ENCODE results near the gene RIMBP2. TPM values are rescaled to one million over a fixed set of nuclear protein-coding genes. Genes with fewer than 3 reads are reported as not detected.

RIMBP2 gene
- total RNA-seq, 1 experiment from 2014 or later, result not detected

GRCh38 chr12:130632642-130633041, 83.5 kb downstream of the RIMBP2 start:
- no peak for DNase-seq (ENCODE audit: low read depth)

- no peak for DNase-seq (ENCODE audit: low read depth)
These were observed 87.8 kb downstream of the RIMBP2 start for GRCh38 chr12:130628304-130628703.

GRCh38 chr12:130627175-130627574, 88.9 kb downstream of the RIMBP2 start:
- no peak for DNase-seq (ENCODE audit: low read depth)

- no peak for DNase-seq (ENCODE audit: low read depth)
These were observed 89.5 kb downstream of the RIMBP2 start for GRCh38 chr12:130626601-130627000.

GRCh38 chr12:130625201-130625600, 90.9 kb downstream of the RIMBP2 start:
- no peak for DNase-seq (ENCODE audit: low read depth)

- no peak for DNase-seq (ENCODE audit: low read depth)
These were observed 93.3 kb downstream of the RIMBP2 start for GRCh38 chr12:130622803-130623202.

- no peak for DNase-seq (ENCODE audit: low read depth)
These were observed 94.3 kb downstream of the RIMBP2 start for GRCh38 chr12:130621696-130622298.

GRCh38 chr12:130620756-130621155, 95.3 kb downstream of the RIMBP2 start:
- DNase-seq (ENCODE audit: low read depth), result no peak

- no peak for DNase-seq (ENCODE audit: low read depth)
These were observed 95.8 kb downstream of the RIMBP2 start for GRCh38 chr12:130620281-130620680.

- DNase-seq (ENCODE audit: low read depth), result no peak
These were observed 96.6 kb downstream of the RIMBP2 start for GRCh38 chr12:130619385-130620001.

- DNase-seq (ENCODE audit: low read depth), result no peak
These were observed 98.9 kb downstream of the RIMBP2 start for GRCh38 chr12:130617219-130617618.

- DNase-seq (ENCODE audit: low read depth), result no peak
These were observed 100.2 kb downstream of the RIMBP2 start for GRCh38 chr12:130615861-130616345.

GRCh38 chr12:130614530-130614905, 101.6 kb downstream of the RIMBP2 start:
- no peak for DNase-seq (ENCODE audit: low read depth)

- no peak for DNase-seq (ENCODE audit: low read depth)
These were observed 102.1 kb downstream of the RIMBP2 start for GRCh38 chr12:130613831-130614529.

- DNase-seq (ENCODE audit: low read depth), result no peak
These were observed 103.0 kb downstream of the RIMBP2 start for GRCh38 chr12:130613131-130613530.

- DNase-seq (ENCODE audit: low read depth), result no peak
These were observed 104.8 kb downstream of the RIMBP2 start for GRCh38 chr12:130611026-130611905.

- no peak for DNase-seq (ENCODE audit: low read depth)
These were observed 106.1 kb downstream of the RIMBP2 start for GRCh38 chr12:130609966-130610365.

GRCh38 chr12:130608831-130609230, 107.3 kb downstream of the RIMBP2 start:
- no peak for DNase-seq (ENCODE audit: low read depth)

- DNase-seq (ENCODE audit: low read depth), result no peak
These were observed 108.0 kb downstream of the RIMBP2 start for GRCh38 chr12:130608132-130608531.

GRCh38 chr12:130606231-130606630, 109.9 kb downstream of the RIMBP2 start:
- no peak for DNase-seq (ENCODE audit: low read depth)

- no peak for DNase-seq (ENCODE audit: low read depth)
These were observed 112.6 kb downstream of the RIMBP2 start for GRCh38 chr12:130603396-130603965.

Measured in LHCN-M2 (cell line).